HUES64 (cell line): ENCODE measurements around the gene DHH.
A peak's percentile ranks its signal among the peaks of the same experiment; 100 is the strongest.
"Not testable (repeated sequence)": the region's sequence is repeated elsewhere in the genome, so short reads cannot be mapped to it uniquely, and the experiment has no call there.

Experiments used
- H3K27ac ChIP-seq: 2 replicates; pipeline ENCODE4 v1.7.0; 2013; ENCODE audit warnings: low read depth, low read length, inconsistent platforms
- H3K27me3 ChIP-seq: 2 replicates; pipeline ENCODE4 v1.6.1; 2013; ENCODE audit warnings: mild to moderate bottlenecking, low read length; ENCODE audit not compliant: insufficient read depth
- H3K36me3 ChIP-seq: 2 replicates; pipeline ENCODE4 v1.6.1; 2013; ENCODE audit warnings: mild to moderate bottlenecking, low read length; ENCODE audit not compliant: insufficient read depth
- H3K4me1 ChIP-seq: 2 replicates; pipeline ENCODE4 v1.6.1; 2013; ENCODE audit warnings: mild to moderate bottlenecking, low read length, moderate library complexity; ENCODE audit not compliant: insufficient read depth
- H3K4me3 ChIP-seq: 2 replicates; pipeline ENCODE4 v1.5.1; 2013; ENCODE audit warnings: mild to moderate bottlenecking, low read length, moderate library complexity
- H3K9ac ChIP-seq: 2 replicates; pipeline ENCODE4 v1.6.1; 2013; ENCODE audit warnings: mild to moderate bottlenecking, low read depth, low read length
- H3K9me3 ChIP-seq: 2 replicates; pipeline ENCODE4 v1.6.1; 2013; ENCODE audit warnings: low read depth, low read length; ENCODE audit not compliant: insufficient read depth
- WGBS: fragments of 150-250, 120-280 bp; methylation state at CpG from one replicate; pipeline ENCODE4 v1.1.7; 2013; ENCODE audit warnings: missing lambda C conversion rate; 5-methylcytosine and 5-hydroxymethylcytosine counted together

DHH gene

GRCh38 chr12:49068879-49069506, 25.6 kb downstream of the DHH start:
- WGBS = 18% methylated on average over 19 of the region's 21 CpGs
- Histone ChIP-seq H3K27me3 (peaks cover 14% of the 10 kb centered on the region), H3K4me1 (peaks cover 8% of the 10 kb centered on the region), H3K4me3 (peak overlapping the region; percentile 72), H3K9me3 (no peaks in the 10 kb centered on the region), H3K9ac (peak overlapping the region; percentile 23; the same call in 1 of the 2 replicates), H3K27ac (no peak overlapping the region), H3K36me3 (no peaks in the 10 kb centered on the region; the same call in 1 of the 2 replicates)

GRCh38 chr12:49066120-49066519, 28.5 kb downstream of the DHH start:
- Histone ChIP-seq H3K9me3 (no peaks in the 10 kb centered on the region), H3K4me1 (peaks cover 13% of the 10 kb centered on the region), H3K27ac (no peak overlapping the region), H3K4me3 (no peak overlapping the region), H3K27me3 (peaks cover 14% of the 10 kb centered on the region), H3K36me3 (no peaks in the 10 kb centered on the region; the same call in 1 of the 2 replicates), H3K9ac (no peak overlapping the region)
- WGBS = 60% methylated on average over 4 of the region's 4 CpGs

GRCh38 chr12:49064767-49065152, 29.8 kb downstream of the DHH start:
- no peak overlapping the region for H3K4me3 ChIP-seq
- H3K9ac ChIP-seq = no peak overlapping the region
- peaks cover 9% of the 10 kb centered on the region; the same call in 1 of the 2 replicates for H3K4me1 ChIP-seq

GRCh38 chr12:49061916-49062315, 32.7 kb downstream of the DHH start:
- Histone ChIP-seq H3K4me3 (0 out of 2 replicates have a peak overlapping the region, but pooled peaks have one; percentile 84), H3K4me1 (peaks cover 20% of the 10 kb centered on the region; the same call in 1 of the 2 replicates)
- not testable (repeated sequence) for H3K27ac ChIP-seq, H3K9ac ChIP-seq, H3K27me3 ChIP-seq, H3K36me3 ChIP-seq, H3K9me3 ChIP-seq
- WGBS = 92% methylated on average over 16 of the region's 17 CpGs

More at GRCh38 chr12:49064767-49065152, 29.8 kb downstream of the DHH start:
- Histone ChIP-seq H3K9me3 (no peaks in the 10 kb centered on the region), H3K27ac (no peak overlapping the region), H3K36me3 (no peaks in the 10 kb centered on the region; the same call in 1 of the 2 replicates), H3K27me3 (peaks cover 14% of the 10 kb centered on the region)
- 95% methylated on average over 5 of the region's 5 CpGs for WGBS

GRCh38 chr12:49061157-49061650, 33.4 kb downstream of the DHH start:
- Histone ChIP-seq H3K27ac (peak overlapping the region; percentile 98), H3K27me3 (no peaks in the 10 kb centered on the region), H3K4me3 (peak overlapping the region; percentile 84), H3K36me3 (no peaks in the 10 kb centered on the region; the same call in 1 of the 2 replicates), H3K4me1 (peaks cover 27% of the 10 kb centered on the region), H3K9ac (peak overlapping the region; percentile 99), H3K9me3 (no peaks in the 10 kb centered on the region)
- WGBS = 11% methylated on average over 14 of the region's 16 CpGs

GRCh38 chr12:49060237-49061156, 34.1 kb downstream of the DHH start, which contains the start of gene KMT2D:
KMT2D (minus strand) TSS chr12:49060794; CDS start chr12:49055324, 5,470 bp downstream.
- peaks cover 29% of the 10 kb centered on the region for H3K4me1 ChIP-seq
- peaks cover 2% of the 10 kb centered on the region for H3K36me3 ChIP-seq
- under 1% methylated on average over 72 of the region's 74 CpGs for WGBS
- H3K27ac ChIP-seq = peak within 1 kb of the TSS; percentile 98
- no peaks in the 10 kb centered on the region for H3K9me3 ChIP-seq
- H3K4me3 ChIP-seq = peak within 1 kb of the TSS; percentile 84
- no peaks in the 10 kb centered on the region for H3K27me3 ChIP-seq
- H3K9ac ChIP-seq = peak within 1 kb of the TSS; percentile 99

GRCh38 chr12:49059299-49060171, 35.1 kb downstream of the DHH start:
- H3K27me3 ChIP-seq = no peaks in the 10 kb centered on the region
- no peaks in the 10 kb centered on the region for H3K9me3 ChIP-seq
- peak overlapping the region; percentile 98 for H3K27ac ChIP-seq
- H3K9ac ChIP-seq = peak overlapping the region; percentile 99
- peaks cover 12% of the 10 kb centered on the region for H3K36me3 ChIP-seq
- under 1% methylated on average over 70 of the region's 70 CpGs for WGBS
- H3K4me3 ChIP-seq = peak overlapping the region; percentile 84
- peaks cover 29% of the 10 kb centered on the region for H3K4me1 ChIP-seq

- 0% methylated on average over 1 of the region's 1 CpG for WGBS
- H3K27ac ChIP-seq = no peak overlapping the region
- H3K4me3 ChIP-seq = peak overlapping the region; percentile 84
- H3K9ac ChIP-seq = peak overlapping the region; percentile 99
- no peaks in the 10 kb centered on the region for H3K9me3 ChIP-seq
- peaks cover 29% of the 10 kb centered on the region for H3K4me1 ChIP-seq
- H3K27me3 ChIP-seq = no peaks in the 10 kb centered on the region
- H3K36me3 ChIP-seq = peaks cover 17% of the 10 kb centered on the region
These were observed 35.6 kb downstream of the DHH start for GRCh38 chr12:49059045-49059298.

- Histone ChIP-seq H3K4me3 (peak overlapping the region; percentile 84), H3K27ac (no peak overlapping the region), H3K36me3 (peaks cover 22% of the 10 kb centered on the region), H3K9me3 (no peaks in the 10 kb centered on the region), H3K4me1 (peaks cover 29% of the 10 kb centered on the region), H3K9ac (peak overlapping the region; percentile 99), H3K27me3 (no peaks in the 10 kb centered on the region)
- 22% methylated on average over 5 of the region's 5 CpGs for WGBS
These were observed 36.1 kb downstream of the DHH start for GRCh38 chr12:49058366-49059044.

- peak overlapping the region; percentile 84 for H3K4me3 ChIP-seq
- H3K36me3 ChIP-seq = peaks cover 28% of the 10 kb centered on the region
- H3K27me3 ChIP-seq = no peaks in the 10 kb centered on the region
- WGBS = 50% methylated on average over 4 of the region's 4 CpGs
- H3K4me1 ChIP-seq = peaks cover 29% of the 10 kb centered on the region
- no peaks in the 10 kb centered on the region for H3K9me3 ChIP-seq
- H3K27ac ChIP-seq = no peak overlapping the region
- peak overlapping the region; percentile 6; the same call in 1 of the 2 replicates for H3K9ac ChIP-seq
These were observed 36.7 kb downstream of the DHH start for GRCh38 chr12:49057888-49058287.
